Measurements from ENCODE around the gene KCNH3.
"Not testable (repeated sequence)": the region's sequence is repeated elsewhere in the genome, so short reads cannot be mapped to it uniquely, and the experiment has no call there.

KCNH3 gene, protein sequence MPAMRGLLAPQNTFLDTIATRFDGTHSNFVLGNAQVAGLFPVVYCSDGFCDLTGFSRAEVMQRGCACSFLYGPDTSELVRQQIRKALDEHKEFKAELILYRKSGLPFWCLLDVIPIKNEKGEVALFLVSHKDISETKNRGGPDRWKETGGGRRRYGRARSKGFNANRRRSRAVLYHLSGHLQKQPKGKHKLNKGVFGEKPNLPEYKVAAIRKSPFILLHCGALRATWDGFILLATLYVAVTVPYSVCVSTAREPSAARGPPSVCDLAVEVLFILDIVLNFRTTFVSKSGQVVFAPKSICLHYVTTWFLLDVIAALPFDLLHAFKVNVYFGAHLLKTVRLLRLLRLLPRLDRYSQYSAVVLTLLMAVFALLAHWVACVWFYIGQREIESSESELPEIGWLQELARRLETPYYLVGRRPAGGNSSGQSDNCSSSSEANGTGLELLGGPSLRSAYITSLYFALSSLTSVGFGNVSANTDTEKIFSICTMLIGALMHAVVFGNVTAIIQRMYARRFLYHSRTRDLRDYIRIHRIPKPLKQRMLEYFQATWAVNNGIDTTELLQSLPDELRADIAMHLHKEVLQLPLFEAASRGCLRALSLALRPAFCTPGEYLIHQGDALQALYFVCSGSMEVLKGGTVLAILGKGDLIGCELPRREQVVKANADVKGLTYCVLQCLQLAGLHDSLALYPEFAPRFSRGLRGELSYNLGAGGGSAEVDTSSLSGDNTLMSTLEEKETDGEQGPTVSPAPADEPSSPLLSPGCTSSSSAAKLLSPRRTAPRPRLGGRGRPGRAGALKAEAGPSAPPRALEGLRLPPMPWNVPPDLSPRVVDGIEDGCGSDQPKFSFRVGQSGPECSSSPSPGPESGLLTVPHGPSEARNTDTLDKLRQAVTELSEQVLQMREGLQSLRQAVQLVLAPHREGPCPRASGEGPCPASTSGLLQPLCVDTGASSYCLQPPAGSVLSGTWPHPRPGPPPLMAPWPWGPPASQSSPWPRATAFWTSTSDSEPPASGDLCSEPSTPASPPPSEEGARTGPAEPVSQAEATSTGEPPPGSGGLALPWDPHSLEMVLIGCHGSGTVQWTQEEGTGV

DNA sequence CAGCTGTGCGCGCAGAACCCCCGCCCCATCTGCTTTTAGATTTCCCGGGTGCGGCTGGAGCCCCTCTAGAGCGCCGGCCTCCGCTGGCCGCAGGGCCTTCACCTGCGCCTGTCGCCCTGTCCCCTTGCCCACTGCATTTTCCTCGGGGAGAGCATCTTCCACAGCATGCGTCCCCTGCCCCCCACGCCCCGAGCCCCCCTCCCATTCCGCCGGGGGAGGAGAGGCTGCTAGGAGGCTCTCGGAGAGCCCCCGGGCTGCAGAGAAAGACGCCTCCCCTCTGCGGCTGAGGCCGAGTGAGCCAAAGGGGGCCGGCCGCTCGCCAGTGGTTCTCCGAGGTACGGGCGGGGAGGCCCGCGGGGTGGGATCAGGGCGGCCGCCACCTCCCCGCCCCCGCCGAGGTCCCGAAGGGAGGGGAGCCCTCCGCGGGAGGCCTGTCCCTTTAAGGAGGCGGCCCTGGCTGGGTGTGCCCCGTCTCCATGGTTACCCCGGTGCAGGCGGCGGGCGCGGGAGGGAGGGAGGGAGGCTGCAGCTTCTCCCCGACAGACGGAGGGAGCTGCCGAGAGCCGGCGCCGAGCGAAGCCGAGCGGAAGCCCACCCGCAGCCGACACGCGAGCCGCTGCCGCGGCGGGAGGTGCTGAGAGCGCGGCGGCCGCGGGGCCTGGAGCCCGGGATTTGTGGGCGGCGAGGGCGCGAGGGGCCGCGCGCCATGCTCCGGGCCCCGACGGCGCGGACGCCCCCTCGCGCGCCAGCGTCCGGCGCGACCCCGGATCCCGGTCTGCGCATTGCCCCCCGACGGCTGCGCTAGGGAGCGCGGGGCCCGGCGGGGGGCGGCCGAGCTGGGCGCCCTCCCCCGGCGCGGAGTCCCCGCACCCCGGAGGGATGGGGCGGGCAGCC is at the start of gene KCNH3:
KCNH3 (plus strand) TSS at position 521 of the 894 bp plus-strand sequence. CDS start 387 bp downstream, outside the sequence.
- FAIRE-seq = no peak

DNA sequence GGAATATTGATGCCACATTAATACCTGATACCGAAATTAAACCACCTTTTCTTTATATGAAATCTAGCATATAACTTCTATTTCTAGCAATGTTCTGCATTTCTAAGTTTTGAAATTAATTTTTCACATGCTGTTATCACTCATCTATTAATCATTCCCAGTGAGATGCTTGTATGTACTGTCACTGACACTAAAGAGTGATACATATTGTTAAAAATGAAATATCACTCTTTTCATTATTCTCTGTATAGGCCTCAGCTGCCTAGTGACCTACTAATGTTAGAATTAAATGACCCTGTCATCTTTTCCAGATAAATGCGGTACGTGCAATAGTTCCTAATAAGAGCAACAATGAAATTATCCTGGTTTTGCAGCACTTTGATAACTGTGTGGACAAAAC is 49.7 kb upstream of the KCNH3 start:
- FAIRE-seq = no peak

DNA sequence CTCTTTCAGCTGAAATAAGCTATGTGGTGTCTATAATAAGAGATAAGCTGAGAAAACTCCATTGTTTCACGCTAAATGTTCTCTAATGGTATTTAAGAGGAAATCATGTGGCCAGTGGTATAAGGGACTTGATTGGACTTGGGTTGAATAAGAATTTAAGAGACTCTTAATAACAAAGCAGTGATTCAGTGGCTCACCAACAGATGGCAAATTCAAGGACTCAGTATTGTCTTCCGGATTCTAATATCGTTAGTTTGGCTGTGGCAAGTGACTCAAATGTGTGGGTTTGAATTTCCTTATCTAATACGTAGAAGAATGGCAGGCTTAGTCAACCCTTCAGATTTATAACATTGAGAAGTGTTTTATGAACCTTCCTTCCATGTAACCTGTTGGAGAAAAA is 49.1 kb upstream of the KCNH3 start:
- FAIRE-seq = no peak

DNA sequence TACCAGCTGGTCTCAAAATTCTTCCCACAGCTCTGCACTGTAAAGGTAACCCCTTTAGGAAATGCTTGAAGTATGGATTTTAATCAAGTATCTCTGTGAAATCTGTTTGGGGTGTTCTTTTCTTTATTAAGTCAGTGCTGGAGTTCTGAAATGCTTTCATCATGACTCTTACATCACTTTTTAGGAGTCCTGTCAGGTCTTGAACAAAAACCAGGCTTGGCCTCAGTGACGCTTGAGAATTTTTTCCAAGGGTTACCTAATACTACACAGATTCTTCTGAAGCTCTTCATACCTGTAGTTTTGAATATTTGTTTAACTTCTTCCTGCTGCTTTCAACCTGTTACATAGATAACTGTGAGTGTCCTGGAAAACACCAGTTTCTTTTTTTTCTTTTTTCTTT is 47.0 kb upstream of the KCNH3 start:
- no peak for FAIRE-seq

DNA sequence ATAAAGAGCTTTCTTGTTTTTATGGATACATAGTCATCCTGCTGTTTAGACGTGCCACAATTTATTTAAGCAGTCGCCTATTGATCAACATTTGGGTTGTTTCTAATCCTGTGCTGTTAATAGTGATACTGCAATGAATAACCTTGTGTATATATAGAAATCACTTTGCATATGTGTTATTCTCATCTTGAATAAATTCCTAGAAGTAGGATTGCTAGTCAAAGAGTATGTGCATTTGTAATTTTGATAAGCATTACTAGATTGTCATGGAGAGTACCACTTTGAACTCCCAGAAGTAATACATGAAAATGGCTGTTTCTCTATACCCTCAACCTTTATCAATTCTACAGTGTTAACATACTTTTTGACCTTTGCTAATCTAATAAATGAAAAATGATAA is 44.9 kb upstream of the KCNH3 start:
- no peak for FAIRE-seq

DNA sequence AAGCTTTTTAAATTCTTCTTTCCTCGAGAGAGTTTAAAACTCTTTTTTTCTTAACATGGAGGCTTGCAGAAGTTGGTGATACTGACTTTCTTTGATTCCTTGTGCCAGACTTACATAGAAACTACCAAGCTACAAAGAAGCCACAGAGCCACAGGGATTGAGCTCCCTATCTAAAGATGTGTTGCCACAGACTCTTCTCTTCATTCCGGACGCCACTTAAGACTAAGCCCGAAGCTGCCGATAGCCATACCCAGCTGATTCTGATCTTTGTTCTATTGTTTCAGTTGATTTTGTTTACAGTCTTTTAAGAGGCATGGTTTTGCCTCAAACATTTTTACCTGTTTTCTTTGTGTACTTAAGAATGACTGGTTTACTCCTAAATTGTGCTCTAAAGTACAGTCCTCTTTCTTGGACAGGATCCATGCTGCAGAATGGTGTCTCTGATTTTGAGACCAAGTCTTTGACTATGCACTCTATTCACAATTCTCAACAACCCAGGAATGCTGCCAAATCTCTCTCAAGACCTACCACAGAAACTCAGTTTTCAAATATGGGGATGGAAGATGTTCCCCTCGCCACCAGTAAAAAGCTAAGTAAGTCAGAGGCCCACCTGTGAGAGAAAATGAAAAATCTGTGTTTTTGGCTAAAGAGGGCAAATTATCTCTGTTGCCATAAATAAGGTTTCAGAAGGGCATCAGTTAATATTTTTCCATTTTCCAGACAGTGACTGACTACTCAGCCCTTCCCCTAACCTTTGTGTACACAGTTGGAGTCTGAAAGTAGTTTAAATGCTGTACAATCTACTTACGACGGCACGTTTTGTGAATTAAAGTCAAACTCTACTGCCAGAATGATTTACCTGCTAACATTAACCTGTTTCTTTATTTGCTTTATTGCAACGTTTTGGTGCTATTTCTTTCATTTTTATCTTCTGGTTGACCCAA is 42.1 kb upstream of the KCNH3 start:
- no peak for FAIRE-seq

DNA sequence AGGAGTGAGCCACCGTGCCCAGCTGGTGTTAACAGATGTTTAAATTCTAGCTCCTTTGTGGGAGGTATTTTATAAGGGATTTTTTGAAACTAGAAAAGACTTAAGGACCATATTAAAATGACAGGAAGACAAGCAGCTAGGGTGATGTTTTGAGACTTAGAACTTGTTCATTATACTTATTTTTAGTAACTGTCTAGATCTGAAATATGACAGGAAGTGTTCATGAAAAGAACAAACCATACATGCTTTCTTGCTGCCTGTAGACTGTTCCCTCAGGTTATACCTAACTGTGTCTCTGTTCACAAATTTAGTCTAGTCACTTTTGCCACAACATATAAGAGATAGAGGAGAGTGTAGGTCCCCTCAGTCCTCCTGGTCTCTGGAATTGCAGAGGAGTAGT is 36.9 kb upstream of the KCNH3 start:
- no peak for FAIRE-seq

DNA sequence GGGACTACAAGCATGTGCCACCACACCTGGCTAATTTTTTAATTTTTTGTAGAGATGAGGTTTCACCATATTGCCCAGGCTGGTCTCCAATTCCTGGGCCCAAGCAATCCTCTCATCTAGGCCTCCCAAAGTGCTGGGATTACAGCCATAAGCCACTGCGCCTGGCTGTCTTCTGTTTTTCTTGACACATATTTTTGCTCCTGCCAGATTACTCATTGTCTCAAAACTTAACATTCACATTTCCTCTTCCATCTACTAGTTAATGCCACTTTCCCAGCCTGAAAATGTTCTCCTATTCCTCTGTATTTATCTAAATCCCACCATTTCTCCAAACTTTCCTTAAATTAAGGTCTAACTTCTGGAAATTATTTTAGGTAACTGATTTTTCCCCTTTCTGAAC is 36.2 kb upstream of the KCNH3 start:
- no peak for FAIRE-seq

DNA sequence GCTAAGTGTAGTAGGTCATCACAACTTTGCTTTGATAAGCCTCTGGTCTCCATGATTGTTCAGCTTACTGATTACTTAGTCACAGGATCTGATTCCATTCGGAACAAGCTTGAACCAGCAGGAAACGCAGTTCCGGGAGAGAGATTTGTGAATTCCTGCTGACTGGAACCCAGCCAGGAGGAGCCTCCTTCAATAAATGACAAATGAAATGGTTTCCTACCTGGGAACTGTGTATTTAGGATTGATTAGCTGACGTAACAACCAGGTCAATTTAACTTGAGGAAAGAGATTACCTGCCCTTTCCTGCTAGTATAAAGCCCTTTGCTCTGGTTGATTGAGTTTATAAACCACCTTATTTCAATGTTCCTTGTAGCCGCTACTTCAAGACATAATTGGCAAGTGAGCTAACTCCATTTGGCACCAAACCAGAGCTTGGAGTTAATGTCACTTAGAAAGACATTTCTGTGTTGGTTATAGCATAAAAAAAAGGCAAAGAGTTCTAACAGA is 35.1 kb upstream of the KCNH3 start:
- FAIRE-seq = no peak

DNA sequence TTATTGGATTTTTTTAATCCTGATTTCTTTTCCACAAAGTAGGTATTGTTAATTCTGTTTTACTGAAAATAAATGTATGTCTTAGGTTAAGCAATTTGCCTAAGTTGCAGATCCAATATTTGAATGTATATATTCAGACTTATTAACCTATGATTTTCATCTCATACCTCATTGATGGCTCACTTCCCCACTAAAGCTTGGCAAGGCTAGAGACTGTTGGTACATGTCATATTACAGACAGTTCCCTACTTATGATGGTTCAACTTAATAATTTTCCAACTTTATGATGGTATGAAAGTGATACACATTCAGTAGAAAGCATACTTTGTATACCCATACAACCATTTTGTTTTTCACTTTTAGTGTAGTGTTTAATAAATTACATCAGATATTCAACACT is 33.2 kb upstream of the KCNH3 start:
- FAIRE-seq = no peak

DNA sequence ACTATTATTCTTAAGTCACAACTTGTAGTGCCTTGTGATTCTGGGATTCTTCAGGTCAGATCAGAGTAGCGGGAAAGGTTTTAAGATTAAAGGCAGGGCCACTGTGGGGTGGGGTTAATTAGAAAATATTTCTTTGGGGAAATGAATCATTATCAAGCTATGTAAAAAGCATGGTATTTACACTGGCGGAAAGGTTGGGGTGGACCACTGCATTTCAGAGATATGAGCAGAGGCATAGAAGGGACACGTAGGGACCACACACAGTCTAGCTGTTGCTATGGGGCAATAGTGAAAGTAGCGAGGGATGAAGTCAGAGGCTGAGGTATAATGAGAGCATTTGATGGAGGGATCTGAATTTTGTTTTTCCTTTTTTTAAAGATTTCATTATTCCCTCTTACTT is 31.7 kb upstream of the KCNH3 start:
- no peak for FAIRE-seq

DNA sequence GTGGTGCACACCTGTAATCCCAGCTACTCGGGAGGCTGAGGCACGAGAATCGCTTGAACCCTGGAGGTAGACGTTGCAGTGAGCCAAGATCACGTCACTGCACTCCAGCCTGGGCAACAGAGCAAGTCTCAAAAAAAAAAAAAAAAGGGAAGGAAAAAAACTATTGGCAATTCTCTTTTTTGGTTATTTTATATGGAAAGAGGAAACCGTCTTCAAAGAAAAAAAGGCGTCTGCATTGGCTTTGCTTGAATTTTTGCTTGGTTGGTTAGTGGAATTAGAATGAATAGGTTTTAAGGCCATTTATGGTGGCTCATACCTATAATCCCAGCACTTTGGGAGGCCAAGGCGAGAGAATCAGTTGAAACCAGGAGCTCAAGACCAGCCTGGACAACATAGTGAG is 29.1 kb upstream of the KCNH3 start:
- not testable (repeated sequence) for FAIRE-seq

DNA sequence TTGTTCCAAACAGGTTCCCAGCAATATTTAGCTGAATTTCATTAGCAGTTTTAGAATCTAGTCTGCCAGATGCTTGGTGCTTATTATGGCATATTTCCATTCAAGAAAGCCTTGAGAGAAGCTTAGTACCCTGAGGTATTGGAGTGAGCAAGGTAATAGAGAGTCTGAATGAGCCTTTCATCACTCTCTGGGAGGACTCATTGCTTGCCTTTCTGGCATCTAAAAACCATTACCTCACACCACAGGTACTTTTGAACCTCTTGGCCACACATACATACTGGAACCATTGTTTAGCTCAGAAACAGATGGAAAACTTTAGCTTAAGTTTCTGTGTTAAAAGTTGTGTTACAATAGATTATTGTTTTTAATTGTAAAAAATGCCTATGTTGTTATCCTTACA is 27.4 kb upstream of the KCNH3 start:
- no peak for FAIRE-seq

DNA sequence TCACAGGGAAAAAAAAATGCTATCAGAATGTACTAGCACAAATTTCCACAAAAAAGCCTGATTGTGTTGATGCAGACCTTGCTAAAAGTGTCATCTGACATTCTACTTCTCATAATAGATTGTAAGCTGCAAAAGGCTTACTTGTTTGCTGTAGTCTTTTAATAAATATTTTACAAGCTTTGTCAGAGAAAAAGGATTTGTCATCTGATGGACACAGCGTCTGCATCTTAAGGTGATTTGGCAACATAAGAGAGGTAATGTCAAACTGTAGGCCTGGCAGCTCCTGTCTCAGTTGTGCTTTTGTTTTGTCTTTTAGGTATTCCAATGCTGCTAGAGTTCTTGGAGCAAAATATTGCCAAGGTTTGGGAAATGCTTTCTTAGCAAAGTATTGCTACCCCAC is 26.3 kb upstream of the KCNH3 start:
- no peak for FAIRE-seq

DNA sequence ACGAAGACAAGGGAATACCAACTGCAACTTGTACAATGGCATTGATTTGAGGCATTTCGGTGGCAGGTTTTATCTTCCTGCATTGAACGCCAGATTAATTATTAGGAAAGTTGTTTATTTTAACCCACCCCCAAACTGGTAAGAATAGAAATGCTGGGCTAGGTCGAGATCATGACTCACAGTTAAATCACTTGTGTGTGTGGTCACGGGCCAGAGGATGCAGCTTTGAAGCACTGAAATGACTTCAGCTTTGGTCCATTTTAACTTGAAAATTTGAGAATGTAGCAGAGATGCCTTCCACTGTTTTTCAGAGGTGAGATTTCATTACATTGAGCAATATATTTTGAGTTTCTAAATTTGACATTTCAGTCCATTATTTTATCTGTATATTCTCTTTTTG is 23.6 kb upstream of the KCNH3 start:
- no peak for FAIRE-seq

DNA sequence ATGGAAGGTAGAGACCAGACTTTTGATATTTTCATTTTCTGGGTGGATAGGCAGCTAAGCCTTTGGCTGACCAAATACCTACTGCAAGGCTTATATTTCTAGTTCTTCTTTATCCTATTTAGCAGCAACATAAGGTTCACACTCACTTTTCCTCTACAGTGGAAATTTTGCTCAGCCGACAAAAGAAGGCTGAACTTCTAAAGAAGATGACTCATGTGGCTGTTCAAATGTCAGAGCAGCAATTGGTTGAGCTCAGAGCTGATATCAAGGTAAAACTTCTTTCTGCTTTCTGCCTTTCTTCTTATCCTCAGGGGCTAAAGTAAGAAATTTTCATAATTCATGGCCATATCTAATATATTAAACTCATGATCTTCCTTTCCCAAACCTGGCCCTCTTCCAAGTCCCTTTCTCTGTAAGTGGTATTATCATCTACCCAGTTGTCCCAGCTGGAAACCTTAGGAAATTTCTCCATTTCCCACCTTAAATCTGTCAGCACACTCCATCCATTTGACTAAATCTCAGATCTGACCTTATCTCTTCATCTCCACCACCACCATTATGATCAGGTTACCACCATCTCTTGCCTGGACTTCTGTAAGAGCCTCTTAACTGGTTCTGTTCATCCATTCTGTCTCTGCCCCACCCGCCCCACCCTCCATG is 19.8 kb upstream of the KCNH3 start:
- FAIRE-seq = no peak

DNA sequence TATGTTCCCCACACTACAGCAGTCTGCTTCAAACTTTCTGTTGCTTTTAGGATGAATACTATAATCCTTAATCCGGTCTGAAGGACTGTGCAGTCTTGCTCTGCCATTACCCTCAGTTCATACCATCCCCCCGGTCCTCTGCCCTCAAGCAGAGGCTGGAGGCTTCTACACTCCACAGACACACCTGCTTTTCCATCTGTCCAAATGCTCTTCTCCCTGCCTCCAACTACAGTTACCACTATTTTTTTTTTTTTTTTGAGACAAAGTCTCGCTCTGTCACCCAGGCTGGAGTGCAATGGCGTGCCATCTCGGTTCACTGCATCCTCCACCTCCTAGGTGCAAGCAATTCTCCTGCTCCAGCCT is 19.3 kb upstream of the KCNH3 start:
- no peak for FAIRE-seq

DNA sequence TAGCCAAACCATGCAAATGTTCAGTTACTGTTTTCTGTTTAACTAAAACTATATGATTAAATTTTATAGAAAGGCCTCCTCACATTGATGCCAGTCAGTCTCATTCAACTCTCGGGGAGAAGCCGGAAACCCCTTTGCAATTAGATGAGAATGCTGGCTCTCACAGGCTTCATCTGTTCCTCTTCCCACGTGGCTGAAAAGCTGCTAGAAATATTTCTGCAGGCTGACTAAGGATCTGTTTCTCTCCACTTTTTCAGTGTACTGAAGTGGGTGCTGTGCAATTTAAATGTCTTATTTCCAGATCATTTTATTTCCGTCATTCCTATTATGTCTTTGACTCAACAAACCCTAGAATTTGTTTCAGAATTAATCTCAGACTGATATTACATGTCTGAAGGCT is 17.4 kb upstream of the KCNH3 start:
- FAIRE-seq = no peak

DNA sequence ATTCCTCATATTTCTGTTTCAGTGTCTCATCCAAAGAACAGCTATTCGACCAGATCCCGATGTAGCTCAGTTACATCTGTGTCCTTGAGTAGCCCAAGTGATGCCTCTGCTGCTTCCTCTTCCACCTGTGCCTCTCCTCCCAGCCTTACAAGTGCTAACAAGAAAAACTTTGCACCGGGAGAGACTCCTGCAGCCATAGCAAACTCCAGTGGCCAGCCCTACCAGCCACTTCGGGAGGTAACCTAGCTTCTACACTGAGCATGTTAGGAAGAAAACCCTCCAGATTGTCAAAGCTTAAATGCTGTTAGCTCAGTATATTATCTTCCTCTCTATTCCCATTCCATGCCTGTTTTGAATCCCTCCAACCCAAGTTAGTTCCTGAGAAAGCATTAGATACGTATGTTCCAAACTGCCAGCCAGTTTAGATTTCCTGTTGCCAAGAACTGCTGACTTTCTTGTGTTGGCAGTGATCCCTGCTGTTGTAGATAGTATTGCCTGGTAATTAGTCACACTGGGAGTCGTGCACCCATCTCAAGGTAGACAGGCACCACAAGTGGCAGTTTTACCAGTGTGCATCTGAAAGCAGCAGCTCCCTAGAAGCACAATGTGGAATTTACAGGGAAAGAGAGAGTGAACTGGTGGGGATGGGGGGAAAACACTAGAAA is 14.0 kb upstream of the KCNH3 start:
- FAIRE-seq = no peak

DNA sequence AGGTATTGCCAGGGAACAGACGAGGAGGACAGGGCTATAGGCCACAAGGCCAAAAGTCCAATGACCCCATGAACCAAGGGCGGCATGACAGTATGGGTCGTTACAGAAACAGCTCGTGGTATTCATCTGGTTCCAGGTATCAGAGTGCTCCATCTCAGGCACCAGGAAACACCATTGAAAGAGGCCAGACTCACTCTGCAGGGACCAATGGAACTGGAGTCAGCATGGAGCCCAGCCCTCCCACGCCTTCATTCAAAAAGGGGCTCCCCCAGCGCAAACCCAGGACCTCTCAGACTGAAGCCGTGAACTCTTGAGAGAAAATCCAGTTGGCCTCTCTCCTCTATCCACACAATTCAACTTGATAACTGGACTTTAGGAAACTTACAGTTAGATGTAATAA is 12.9 kb upstream of the KCNH3 start:
- no peak for FAIRE-seq
